Measurements from ENCODE around the gene VCAN. TPM values are rescaled to one million over a fixed set of nuclear protein-coding genes. Genes with fewer than 3 reads are reported as not detected.
A peak's percentile ranks its signal among the peaks of the same experiment; 100 is the strongest.

VCAN gene
- 100 to 1,000 TPM; 473 to 610 TPM for total RNA-seq
- 100 to 1,000 TPM; 145 to 182 TPM for polyA plus RNA-seq (ENCODE audit: insufficient read length in 2 of 2)
- long read RNA-seq, donor 1, full-length matches to known transcripts, result 21 of 105 reads
- long read RNA-seq, donor 1, partial matches to known transcripts, result 84 of 105 reads
- long read RNA-seq, donor 1, other reads (novel, unspliced or antisense), result 0 of 105 reads
- long read RNA-seq, donor 2, full-length matches to known transcripts, result 3 of 3 reads
- long read RNA-seq, donor 2, partial matches to known transcripts, result 0 of 3 reads
- long read RNA-seq, donor 2, other reads (novel, unspliced or antisense), result 0 of 3 reads
- long read RNA-seq, donor 3, full-length matches to known transcripts, result 35 of 68 reads
- long read RNA-seq, donor 3, partial matches to known transcripts, result 33 of 68 reads
- long read RNA-seq, donor 3, other reads (novel, unspliced or antisense), result 0 of 68 reads
- long read RNA-seq, donor 4, full-length matches to known transcripts, result 54 of 122 reads
- long read RNA-seq, donor 4, partial matches to known transcripts, result 68 of 122 reads
- long read RNA-seq, donor 4, other reads (novel, unspliced or antisense), result 0 of 122 reads

DNA sequence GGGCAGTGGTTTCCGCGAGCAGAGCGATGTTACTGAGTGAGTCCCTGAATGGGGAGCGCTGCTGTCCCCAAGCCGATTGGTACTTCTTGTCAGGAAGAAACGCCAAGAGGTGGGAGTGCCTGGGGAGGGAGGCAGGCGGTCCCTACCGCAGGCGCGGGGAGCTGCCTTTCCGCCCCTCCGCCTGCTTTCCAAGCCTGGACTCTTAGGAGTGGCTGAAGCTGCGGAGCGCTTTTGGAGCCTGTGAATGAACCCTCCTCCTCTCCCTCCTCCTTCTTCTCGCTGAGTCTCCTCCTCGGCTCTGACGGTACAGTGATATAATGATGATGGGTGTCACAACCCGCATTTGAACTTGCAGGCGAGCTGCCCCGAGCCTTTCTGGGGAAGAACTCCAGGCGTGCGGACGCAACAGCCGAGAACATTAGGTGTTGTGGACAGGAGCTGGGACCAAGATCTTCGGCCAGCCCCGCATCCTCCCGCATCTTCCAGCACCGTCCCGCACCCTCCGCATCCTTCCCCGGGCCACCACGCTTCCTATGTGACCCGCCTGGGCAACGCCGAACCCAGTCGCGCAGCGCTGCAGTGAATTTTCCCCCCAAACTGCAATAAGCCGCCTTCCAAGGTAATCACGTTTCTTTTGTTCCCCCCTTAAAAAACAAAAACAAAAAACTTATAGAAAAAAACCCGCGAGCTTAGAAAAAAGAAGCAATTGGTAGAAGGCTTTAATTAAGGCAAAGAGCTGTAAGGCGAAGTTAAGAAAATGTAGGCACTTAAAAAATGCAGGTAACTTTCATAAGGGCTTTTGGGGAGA is at the start of gene VCAN:
TSS of gene VCAN (plus strand) at position 340 of the 808 bp plus-strand sequence. CDS start 11,775 bp downstream, outside the sequence.
- Histone ChIP-seq H3K27ac (ENCODE audit: low read depth, low read length) (peak within 1 kb of the TSS; percentile 96), H3K27me3 (ENCODE audit: control insufficient read depth, insufficient read depth, low read length) (no peaks in the 10 kb centered on the region), H3K4me1 (ENCODE audit: control insufficient read depth, insufficient read depth, low read length) (peaks cover 33% of the 10 kb centered on the region), H3K36me3 (ENCODE audit: control insufficient read depth, insufficient read depth, low read length) (no peaks in the 10 kb centered on the region), H3K4me3 (ENCODE audit: low read depth, low read length) (peak within 1 kb of the TSS; percentile 88), H3K9me3 (ENCODE audit: control insufficient read depth, insufficient read depth, low read length) (no peaks in the 10 kb centered on the region)
- 0% methylated on average over 25 of the region's 43 CpGs for WGBS (ENCODE audit: insufficient coverage)
- DNase-seq (ENCODE audit: low read depth in 4 of 6, low spot score in 6 of 6), result peak; percentile 59 to 93 (median 76)

- Histone ChIP-seq H3K27ac (ENCODE audit: low read depth, low read length) (no peak overlapping the region), H3K9me3 (ENCODE audit: control insufficient read depth, insufficient read depth, low read length) (no peaks in the 10 kb centered on the region), H3K27me3 (ENCODE audit: control insufficient read depth, insufficient read depth, low read length) (no peaks in the 10 kb centered on the region), H3K36me3 (ENCODE audit: control insufficient read depth, insufficient read depth, low read length) (no peaks in the 10 kb centered on the region), H3K4me1 (ENCODE audit: control insufficient read depth, insufficient read depth, low read length) (no peaks in the 10 kb centered on the region), H3K4me3 (ENCODE audit: low read depth, low read length) (no peak overlapping the region)
- no peak for DNase-seq (ENCODE audit: low read depth in 4 of 6, low spot score in 6 of 6)
- WGBS (ENCODE audit: insufficient coverage), result no CpG with 5 or more reads among the region's 1 CpG
These were observed 49.3 kb upstream of the VCAN start for GRCh38 chr5:83422284-83422683.

DNA sequence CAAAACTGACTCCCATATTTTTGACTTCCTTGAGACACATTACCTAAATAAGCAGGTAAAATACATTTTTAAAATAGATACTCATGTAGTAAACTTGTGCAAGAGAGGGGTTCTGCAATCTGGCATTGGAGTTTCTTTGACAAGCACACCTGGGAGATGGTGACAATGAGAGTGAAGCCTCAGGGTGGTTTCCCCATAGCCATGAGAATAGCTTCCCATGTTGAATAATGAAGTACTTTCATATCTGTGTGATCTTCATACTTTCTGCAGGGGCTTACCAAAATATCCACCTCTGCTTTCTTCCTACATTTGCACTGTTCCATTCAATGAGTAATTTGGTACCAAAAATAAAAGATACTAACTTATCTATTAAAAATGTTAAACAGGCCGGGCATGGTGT is 44.7 kb upstream of the VCAN start:
- no peaks in the 10 kb centered on the region for H3K36me3 ChIP-seq (ENCODE audit: control insufficient read depth, insufficient read depth, low read length)
- no peak overlapping the region for H3K4me3 ChIP-seq (ENCODE audit: low read depth, low read length)
- no CpG with 5 or more reads among the region's 1 CpG for WGBS (ENCODE audit: insufficient coverage)
- no peak for DNase-seq (ENCODE audit: low read depth in 4 of 6, low spot score in 6 of 6)
- no peak overlapping the region for H3K27ac ChIP-seq (ENCODE audit: low read depth, low read length)
- peaks cover 4% of the 10 kb centered on the region for H3K9me3 ChIP-seq (ENCODE audit: control insufficient read depth, insufficient read depth, low read length)
- no peaks in the 10 kb centered on the region for H3K27me3 ChIP-seq (ENCODE audit: control insufficient read depth, insufficient read depth, low read length)
- no peaks in the 10 kb centered on the region for H3K4me1 ChIP-seq (ENCODE audit: control insufficient read depth, insufficient read depth, low read length)

- H3K27me3 ChIP-seq (ENCODE audit: control insufficient read depth, insufficient read depth, low read length), result no peaks in the 10 kb centered on the region
- WGBS (ENCODE audit: insufficient coverage), result no CpG with 5 or more reads among the region's 1 CpG
- H3K27ac ChIP-seq (ENCODE audit: low read depth, low read length), result no peak overlapping the region
- H3K4me3 ChIP-seq (ENCODE audit: low read depth, low read length), result no peak overlapping the region
- no peak for DNase-seq (ENCODE audit: low read depth in 4 of 6, low spot score in 6 of 6)
- H3K36me3 ChIP-seq (ENCODE audit: control insufficient read depth, insufficient read depth, low read length), result no peaks in the 10 kb centered on the region
- peaks cover 4% of the 10 kb centered on the region for H3K9me3 ChIP-seq (ENCODE audit: control insufficient read depth, insufficient read depth, low read length)
- H3K4me1 ChIP-seq (ENCODE audit: control insufficient read depth, insufficient read depth, low read length), result no peaks in the 10 kb centered on the region
These were observed 43.4 kb upstream of the VCAN start for GRCh38 chr5:83428126-83428525.

DNA sequence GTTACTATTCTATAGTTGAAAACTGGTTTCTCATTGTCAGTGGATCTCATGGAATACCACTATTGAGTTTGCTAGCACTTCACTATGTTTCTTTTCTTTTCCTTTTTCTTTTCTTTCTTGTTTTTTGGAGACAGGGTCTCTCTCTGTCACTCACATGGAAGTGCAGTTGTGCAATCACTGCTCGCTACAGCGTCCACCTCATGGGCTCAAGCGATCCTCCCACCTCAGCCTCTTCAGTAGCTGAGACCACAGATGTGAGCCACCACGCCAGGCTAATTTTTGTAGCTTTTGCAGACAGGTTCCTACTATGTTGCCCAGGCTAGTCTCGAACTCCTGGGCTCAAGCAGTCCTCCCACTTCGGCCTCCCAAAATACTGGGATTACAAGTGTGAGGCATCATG is 42.7 kb upstream of the VCAN start:
- peaks cover 4% of the 10 kb centered on the region for H3K9me3 ChIP-seq (ENCODE audit: control insufficient read depth, insufficient read depth, low read length)
- H3K27ac ChIP-seq (ENCODE audit: low read depth, low read length), result no peak overlapping the region
- 96% methylated on average over 6 of the region's 6 CpGs for WGBS (ENCODE audit: insufficient coverage)
- no peak overlapping the region for H3K4me3 ChIP-seq (ENCODE audit: low read depth, low read length)
- DNase-seq (ENCODE audit: low read depth in 4 of 6, low spot score in 6 of 6), result no peak
- no peaks in the 10 kb centered on the region for H3K4me1 ChIP-seq (ENCODE audit: control insufficient read depth, insufficient read depth, low read length)
- no peaks in the 10 kb centered on the region for H3K36me3 ChIP-seq (ENCODE audit: control insufficient read depth, insufficient read depth, low read length)
- H3K27me3 ChIP-seq (ENCODE audit: control insufficient read depth, insufficient read depth, low read length), result no peaks in the 10 kb centered on the region

DNA sequence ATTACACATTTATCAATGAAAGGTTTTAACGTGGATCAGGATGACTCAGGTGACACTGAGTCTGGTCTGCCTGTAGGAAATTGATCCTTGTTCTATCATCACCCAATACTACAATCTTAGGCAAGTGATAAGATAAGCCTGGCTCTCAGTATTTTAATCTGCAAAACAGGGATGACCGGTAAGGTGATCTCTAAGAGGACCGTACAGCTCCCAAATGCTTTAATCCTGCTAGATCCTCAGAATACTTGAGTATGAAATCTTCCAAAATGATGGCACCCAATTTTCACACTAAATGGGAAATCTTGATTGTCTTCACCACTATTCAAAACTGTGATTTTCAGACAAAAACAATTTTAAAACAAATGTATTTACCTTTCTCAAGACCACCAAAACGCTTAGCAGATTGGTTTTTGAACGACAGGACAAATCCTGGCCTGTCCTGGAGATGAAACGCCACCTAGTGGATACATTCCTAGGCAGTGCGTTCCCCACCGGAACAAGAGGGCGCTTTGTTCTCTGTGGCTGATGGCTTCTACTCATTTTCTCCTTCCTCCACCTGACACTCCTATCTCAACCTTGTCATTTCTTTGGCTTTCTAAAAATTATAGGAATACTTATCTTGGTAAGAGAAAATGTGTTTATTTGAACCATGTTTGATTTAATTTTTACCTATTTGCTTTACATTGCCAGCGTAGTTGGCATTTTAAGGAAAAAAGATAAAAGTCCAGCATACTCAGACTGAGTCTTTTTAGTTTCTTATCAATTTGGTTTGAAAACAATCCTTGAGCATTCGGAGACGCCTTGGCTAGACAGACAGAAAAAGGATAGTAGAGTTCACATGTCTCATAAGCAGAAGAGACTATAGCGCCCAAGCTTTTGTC is 41.2 kb upstream of the VCAN start:
- peak in 4 of 6 donors; percentile 5 to 76 (median 41) for DNase-seq (ENCODE audit: low read depth in 4 of 6, low spot score in 6 of 6)
- 13% methylated on average over 4 of the region's 13 CpGs for WGBS (ENCODE audit: insufficient coverage)
- H3K4me3 ChIP-seq (ENCODE audit: low read depth, low read length), result no peak overlapping the region
- no peaks in the 10 kb centered on the region for H3K36me3 ChIP-seq (ENCODE audit: control insufficient read depth, insufficient read depth, low read length)
- H3K27me3 ChIP-seq (ENCODE audit: control insufficient read depth, insufficient read depth, low read length), result no peaks in the 10 kb centered on the region
- no peaks in the 10 kb centered on the region for H3K4me1 ChIP-seq (ENCODE audit: control insufficient read depth, insufficient read depth, low read length)
- H3K27ac ChIP-seq (ENCODE audit: low read depth, low read length), result no peak overlapping the region
- H3K9me3 ChIP-seq (ENCODE audit: control insufficient read depth, insufficient read depth, low read length), result peaks cover 4% of the 10 kb centered on the region

DNA sequence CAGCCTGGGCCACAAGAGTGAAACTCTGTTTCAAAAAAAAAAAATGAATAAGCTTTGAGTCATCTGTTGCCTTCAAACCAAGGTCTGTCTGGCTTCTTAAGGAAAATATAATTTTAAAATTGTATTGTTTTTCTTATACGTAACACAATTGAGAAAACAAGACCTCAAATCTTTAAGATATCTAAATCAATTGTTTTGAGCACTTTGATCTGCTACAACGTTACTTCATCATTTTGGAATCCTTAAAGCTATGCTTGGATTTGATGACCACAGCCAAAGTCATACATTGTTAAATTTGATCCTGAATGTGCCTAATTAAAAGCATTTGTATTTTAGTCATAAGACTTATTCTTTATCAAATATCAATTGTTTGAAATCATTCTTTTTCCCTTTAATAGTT is 37.7 kb upstream of the VCAN start:
- Histone ChIP-seq H3K36me3 (ENCODE audit: control insufficient read depth, insufficient read depth, low read length) (no peaks in the 10 kb centered on the region), H3K27ac (ENCODE audit: low read depth, low read length) (no peak overlapping the region), H3K9me3 (ENCODE audit: control insufficient read depth, insufficient read depth, low read length) (peaks cover 4% of the 10 kb centered on the region), H3K4me1 (ENCODE audit: control insufficient read depth, insufficient read depth, low read length) (no peaks in the 10 kb centered on the region), H3K27me3 (ENCODE audit: control insufficient read depth, insufficient read depth, low read length) (no peaks in the 10 kb centered on the region), H3K4me3 (ENCODE audit: low read depth, low read length) (no peak overlapping the region)
- no peak for DNase-seq (ENCODE audit: low read depth in 4 of 6, low spot score in 6 of 6)
- WGBS (ENCODE audit: insufficient coverage), result no CpG with 5 or more reads among the region's 2 CpGs

- Histone ChIP-seq H3K4me1 (ENCODE audit: control insufficient read depth, insufficient read depth, low read length) (no peaks in the 10 kb centered on the region), H3K9me3 (ENCODE audit: control insufficient read depth, insufficient read depth, low read length) (peaks cover under 1% of the 10 kb centered on the region), H3K27me3 (ENCODE audit: control insufficient read depth, insufficient read depth, low read length) (no peaks in the 10 kb centered on the region), H3K4me3 (ENCODE audit: low read depth, low read length) (no peak overlapping the region), H3K27ac (ENCODE audit: low read depth, low read length) (no peak overlapping the region), H3K36me3 (ENCODE audit: control insufficient read depth, insufficient read depth, low read length) (no peaks in the 10 kb centered on the region)
- WGBS (ENCODE audit: insufficient coverage), result 67% methylated on average over 1 of the region's 4 CpGs
- DNase-seq (ENCODE audit: low read depth in 4 of 6, low spot score in 6 of 6), result peak in 1 of 6 donors; percentile 23
These were observed 36.6 kb upstream of the VCAN start for GRCh38 chr5:83434946-83435345.

DNA sequence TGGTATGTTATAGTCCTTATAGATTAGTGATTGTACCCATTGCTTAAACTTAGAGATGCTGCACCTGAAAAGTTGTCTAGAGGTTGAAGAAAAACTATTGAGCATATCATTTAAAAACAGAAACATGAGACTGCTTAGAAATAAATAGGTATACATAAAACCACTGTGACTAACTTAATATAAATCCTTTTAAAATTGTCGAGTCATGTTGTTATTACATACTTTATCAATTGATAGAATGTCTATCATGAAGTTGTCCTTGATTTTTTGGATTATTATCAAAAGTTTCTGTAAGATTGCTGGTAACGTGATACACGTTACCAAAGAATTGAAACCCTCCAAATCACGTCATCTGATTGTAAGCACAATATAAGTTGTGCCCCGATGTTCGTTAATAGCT is 35.3 kb upstream of the VCAN start:
- 100% methylated on average over 1 of the region's 6 CpGs for WGBS (ENCODE audit: insufficient coverage)
- Histone ChIP-seq H3K9me3 (ENCODE audit: control insufficient read depth, insufficient read depth, low read length) (no peaks in the 10 kb centered on the region), H3K4me1 (ENCODE audit: control insufficient read depth, insufficient read depth, low read length) (no peaks in the 10 kb centered on the region), H3K27ac (ENCODE audit: low read depth, low read length) (no peak overlapping the region), H3K36me3 (ENCODE audit: control insufficient read depth, insufficient read depth, low read length) (no peaks in the 10 kb centered on the region), H3K27me3 (ENCODE audit: control insufficient read depth, insufficient read depth, low read length) (no peaks in the 10 kb centered on the region), H3K4me3 (ENCODE audit: low read depth, low read length) (no peak overlapping the region)
- no peak for DNase-seq (ENCODE audit: low read depth in 4 of 6, low spot score in 6 of 6)

Measured in spinal cord (tissue), 10 donors.